NB4 (cell line): ENCODE data around the gene PALB2.

Experiments
- DNase-seq: peaks from one replicate; pipeline ENCODE4 v3.0.0; 2010; ENCODE audit warnings: low read depth
- H3K4me3 ChIP-seq: one replicate; pipeline ENCODE4 v1.5.1; 2011; ENCODE audit warnings: mild to moderate bottlenecking, low read depth, low read length, moderate library complexity
- MYC ChIP-seq: IDR thresholded peaks from 2 replicates; pipeline ENCODE4 v1.6.1; 2011; ENCODE audit warnings: low read depth, low read length
- POLR2A ChIP-seq: IDR thresholded peaks from 2 replicates; pipeline ENCODE4 v1.6.1; 2011; ENCODE audit warnings: mild to moderate bottlenecking; ENCODE audit not compliant: insufficient read length; ENCODE audit errors: extremely low read depth
- TF ChIP-seq, protein P1 (sequence below): IDR thresholded peaks from one replicate; pipeline ENCODE4 v1.5.1; 2012; ENCODE audit warnings: low read depth, low read length
- TF ChIP-seq, protein P2 (sequence below): IDR thresholded peaks from 2 replicates; pipeline ENCODE4 v1.6.1; 2011; ENCODE audit warnings: low read depth, low read length

The PALB2 gene

GRCh38 chr16:23581764-23582163 is 59.3 kb downstream of the PALB2 start:
- no peak for DNase-seq
- TF ChIP-seq, protein P1, sequence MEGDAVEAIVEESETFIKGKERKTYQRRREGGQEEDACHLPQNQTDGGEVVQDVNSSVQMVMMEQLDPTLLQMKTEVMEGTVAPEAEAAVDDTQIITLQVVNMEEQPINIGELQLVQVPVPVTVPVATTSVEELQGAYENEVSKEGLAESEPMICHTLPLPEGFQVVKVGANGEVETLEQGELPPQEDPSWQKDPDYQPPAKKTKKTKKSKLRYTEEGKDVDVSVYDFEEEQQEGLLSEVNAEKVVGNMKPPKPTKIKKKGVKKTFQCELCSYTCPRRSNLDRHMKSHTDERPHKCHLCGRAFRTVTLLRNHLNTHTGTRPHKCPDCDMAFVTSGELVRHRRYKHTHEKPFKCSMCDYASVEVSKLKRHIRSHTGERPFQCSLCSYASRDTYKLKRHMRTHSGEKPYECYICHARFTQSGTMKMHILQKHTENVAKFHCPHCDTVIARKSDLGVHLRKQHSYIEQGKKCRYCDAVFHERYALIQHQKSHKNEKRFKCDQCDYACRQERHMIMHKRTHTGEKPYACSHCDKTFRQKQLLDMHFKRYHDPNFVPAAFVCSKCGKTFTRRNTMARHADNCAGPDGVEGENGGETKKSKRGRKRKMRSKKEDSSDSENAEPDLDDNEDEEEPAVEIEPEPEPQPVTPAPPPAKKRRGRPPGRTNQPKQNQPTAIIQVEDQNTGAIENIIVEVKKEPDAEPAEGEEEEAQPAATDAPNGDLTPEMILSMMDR, result no peak
- no peak for TF ChIP-seq POLR2A
- TF ChIP-seq MYC, result no peak
- TF ChIP-seq, protein P2, sequence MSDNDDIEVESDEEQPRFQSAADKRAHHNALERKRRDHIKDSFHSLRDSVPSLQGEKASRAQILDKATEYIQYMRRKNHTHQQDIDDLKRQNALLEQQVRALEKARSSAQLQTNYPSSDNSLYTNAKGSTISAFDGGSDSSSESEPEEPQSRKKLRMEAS, result no peak
- H3K4me3 ChIP-seq, result no peak overlapping the region

DNA sequence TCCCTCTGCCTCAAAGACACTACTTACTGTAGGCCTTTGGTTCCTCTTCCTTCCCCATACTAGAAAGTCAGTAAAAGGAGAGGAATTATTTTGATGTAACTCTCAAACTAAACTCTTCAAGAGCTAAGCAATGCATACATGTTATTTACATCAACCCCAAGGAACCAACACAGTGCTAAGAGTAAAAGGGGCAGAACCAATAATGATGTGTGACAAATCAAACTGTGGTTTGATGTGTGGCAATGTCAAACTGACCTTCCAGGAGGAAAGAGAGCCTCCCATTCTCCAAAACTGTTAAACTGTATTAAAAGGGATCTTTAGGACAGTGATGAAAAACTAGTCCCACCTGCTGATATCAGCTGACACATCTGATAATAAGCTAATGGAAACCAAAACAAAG is 60.7 kb downstream of the PALB2 start:
- TF ChIP-seq POLR2A, result no peak
- TF ChIP-seq, protein P1, result no peak
- no peak for TF ChIP-seq MYC
- TF ChIP-seq, protein P2, result no peak
- no peak overlapping the region for H3K4me3 ChIP-seq
- DNase-seq, result no peak

DNA sequence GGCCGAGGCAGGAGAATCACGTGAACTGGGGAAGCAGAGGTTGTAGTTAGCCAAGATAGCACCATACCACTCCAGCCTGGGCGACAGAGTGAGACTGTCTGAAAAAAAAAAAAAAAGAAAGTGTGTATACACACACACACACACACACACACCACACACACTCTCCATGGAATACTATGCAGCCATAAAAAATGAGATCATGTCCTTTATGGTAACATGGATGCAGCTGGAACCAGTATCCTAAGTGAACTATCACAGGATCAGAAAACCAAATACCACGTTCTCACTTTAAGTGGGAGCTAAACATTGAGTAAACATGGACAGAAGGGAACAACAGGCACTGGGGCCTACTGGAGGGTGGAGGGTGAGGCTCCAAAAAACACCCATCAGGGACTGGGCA is 61.7 kb downstream of the PALB2 start:
- no peak for DNase-seq
- TF ChIP-seq POLR2A, result no peak
- H3K4me3 ChIP-seq, result no peak overlapping the region

DNA sequence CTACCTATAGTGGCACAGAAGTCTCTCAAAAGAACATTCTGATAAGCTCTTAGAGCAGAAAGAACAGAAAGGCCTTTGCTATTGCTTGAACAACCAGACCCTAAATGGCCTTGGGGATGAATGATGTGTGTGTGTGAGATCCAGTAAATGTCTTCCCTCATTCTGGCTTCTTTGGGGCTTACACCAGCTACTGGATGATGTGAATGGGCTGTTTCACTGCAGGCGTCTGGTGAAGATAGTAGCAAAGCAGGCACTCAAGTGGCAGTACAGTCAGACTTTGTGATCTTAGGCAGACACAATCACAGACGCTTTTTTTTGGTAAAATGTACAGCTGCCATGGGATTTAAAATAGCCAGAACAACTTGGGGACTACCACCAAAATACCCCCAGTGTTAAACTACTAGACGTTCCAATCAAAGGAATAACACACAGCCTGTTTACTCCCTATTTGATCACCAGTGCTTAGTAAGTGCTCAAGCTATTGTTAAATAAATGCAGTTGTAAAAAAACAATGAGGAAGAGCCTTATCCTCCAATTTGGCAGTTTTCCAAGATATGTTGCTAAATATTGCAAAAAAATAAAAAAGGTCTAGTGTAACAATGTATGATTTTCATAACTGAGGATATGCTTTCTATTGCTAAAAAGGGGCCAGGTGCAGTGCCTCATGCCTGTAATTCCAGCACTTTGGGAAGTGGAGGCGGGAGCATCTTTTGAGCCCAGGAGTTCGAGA is 62.8 kb downstream of the PALB2 start:
- TF ChIP-seq POLR2A, result no peak
- TF ChIP-seq MYC, result no peak
- TF ChIP-seq, protein P2, result no peak
- TF ChIP-seq, protein P1, result no peak
- DNase-seq, result no peak
- H3K4me3 ChIP-seq, result no peak overlapping the region

DNA sequence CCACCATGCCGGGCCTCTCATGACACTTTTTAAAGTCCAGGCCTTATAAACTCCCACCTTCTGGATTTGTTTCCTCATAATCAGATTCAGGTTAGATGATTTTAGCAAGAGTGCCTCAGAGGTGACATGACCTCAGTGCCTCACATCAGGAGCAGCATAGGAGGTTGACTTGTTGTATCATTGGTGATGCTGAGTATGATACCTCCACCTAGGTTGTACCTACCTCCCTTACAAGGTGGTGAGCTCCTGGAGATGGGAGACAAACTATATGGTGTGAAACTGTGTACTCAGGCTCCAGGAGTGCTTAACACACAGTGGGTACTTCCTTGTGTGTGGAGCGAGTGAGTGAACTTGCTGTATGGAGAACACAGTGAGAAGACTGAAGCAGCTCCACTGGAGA is 63.6 kb downstream of the PALB2 start:
- no peak for DNase-seq
- no peak overlapping the region for H3K4me3 ChIP-seq
- TF ChIP-seq POLR2A (no peak), MYC (no peak)
- TF ChIP-seq, protein P1, result no peak
- TF ChIP-seq, protein P2, result no peak

GRCh38 chr16:23575834-23576233 is 65.3 kb downstream of the PALB2 start:
- DNase-seq, result peak; percentile 16
- H3K4me3 ChIP-seq, result no peak overlapping the region
- TF ChIP-seq MYC (no peak), POLR2A (no peak)
- TF ChIP-seq, protein P2, result no peak
- TF ChIP-seq, protein P1, result no peak
